ENCODE data around the gene IL22RA1.

GRCh38 chr1:24119489-24119858 lies 23.5 kb downstream of the IL22RA1 start:
- TF ChIP-seq SIN3A (IDR thresholded peaks at IDR 0.05; ENCODE audit: borderline replicate concordance, insufficient read depth, low read length), result no peak
- no peak for TF ChIP-seq POLR2AphosphoS5 (IDR thresholded peaks at IDR 0.05; ENCODE audit: low read depth, low read length)
- TF ChIP-seq REST (IDR thresholded peaks at IDR 0.05; ENCODE audit: insufficient read depth in 1 of 2, low read depth in 2 of 2, low read length in 2 of 2), result no peak
- TF ChIP-seq FOXP2 (optimal IDR thresholded peaks at IDR 0.05; ENCODE audit: borderline replicate concordance, extremely low read depth, extremely low read length, insufficient read depth), result no peak

All from PFSK-1 (cell line).